ENCODE data around the gene MAGI3.
"Not testable (repeated sequence)": the region's sequence is repeated elsewhere in the genome, so short reads cannot be mapped to it uniquely, and the experiment has no call there.

Gene MAGI3

DNA sequence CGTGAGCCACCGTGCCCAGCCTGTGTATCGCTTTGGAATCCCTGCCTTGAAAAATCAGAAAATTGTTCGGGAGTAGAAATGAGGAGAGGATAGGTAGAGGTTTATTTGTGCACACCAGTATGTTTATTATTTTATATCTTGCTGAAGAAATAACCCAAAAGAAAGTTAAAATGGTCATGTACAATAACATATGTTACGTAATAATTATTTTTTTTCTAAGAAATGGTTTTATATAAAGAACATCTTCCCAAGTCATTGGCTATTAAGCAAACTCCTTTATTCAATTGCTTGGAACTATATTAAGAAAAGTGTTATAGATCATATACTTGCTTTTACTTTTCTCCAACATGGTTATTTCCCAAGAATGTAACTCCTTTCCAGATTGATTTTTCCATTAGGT is 197.2 kb downstream of the MAGI3 start:
- no peaks in the 10 kb centered on the region for H3K9me2 ChIP-seq (ENCODE audit: low read depth, low read length)
- no peaks in the 10 kb centered on the region for H3F3A ChIP-seq (ENCODE audit: insufficient read depth, low read length)
- H3K4me1 ChIP-seq (ENCODE audit: insufficient read depth, low read length, severe bottlenecking), result no peaks in the 10 kb centered on the region
- H3K36me3 ChIP-seq (ENCODE audit: insufficient read depth, low read length), result no peaks in the 10 kb centered on the region
- H3K27me3 ChIP-seq (ENCODE audit: insufficient read depth, low read length), result no peaks in the 10 kb centered on the region
- no peaks in the 10 kb centered on the region for H3K9me3 ChIP-seq (ENCODE audit: low read length)
- no peak overlapping the region for H3K9ac ChIP-seq (ENCODE audit: low read length)
- no peak for TF ChIP-seq EZH2 (IDR thresholded peaks at IDR 0.05; ENCODE audit: borderline replicate concordance, low read length)
- TF ChIP-seq, protein P1, sequence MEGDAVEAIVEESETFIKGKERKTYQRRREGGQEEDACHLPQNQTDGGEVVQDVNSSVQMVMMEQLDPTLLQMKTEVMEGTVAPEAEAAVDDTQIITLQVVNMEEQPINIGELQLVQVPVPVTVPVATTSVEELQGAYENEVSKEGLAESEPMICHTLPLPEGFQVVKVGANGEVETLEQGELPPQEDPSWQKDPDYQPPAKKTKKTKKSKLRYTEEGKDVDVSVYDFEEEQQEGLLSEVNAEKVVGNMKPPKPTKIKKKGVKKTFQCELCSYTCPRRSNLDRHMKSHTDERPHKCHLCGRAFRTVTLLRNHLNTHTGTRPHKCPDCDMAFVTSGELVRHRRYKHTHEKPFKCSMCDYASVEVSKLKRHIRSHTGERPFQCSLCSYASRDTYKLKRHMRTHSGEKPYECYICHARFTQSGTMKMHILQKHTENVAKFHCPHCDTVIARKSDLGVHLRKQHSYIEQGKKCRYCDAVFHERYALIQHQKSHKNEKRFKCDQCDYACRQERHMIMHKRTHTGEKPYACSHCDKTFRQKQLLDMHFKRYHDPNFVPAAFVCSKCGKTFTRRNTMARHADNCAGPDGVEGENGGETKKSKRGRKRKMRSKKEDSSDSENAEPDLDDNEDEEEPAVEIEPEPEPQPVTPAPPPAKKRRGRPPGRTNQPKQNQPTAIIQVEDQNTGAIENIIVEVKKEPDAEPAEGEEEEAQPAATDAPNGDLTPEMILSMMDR (IDR thresholded peaks at IDR 0.05; ENCODE audit: low read length), result no peak
- H2AFZ ChIP-seq (ENCODE audit: low read length), result no peak overlapping the region
- no peak overlapping the region for H3K27ac ChIP-seq (ENCODE audit: low read depth, low read length, poor library complexity, severe bottlenecking)
- no peak overlapping the region for H3K4me2 ChIP-seq (ENCODE audit: low read length)
- H3K4me3 ChIP-seq (ENCODE audit: low read depth, low read length, poor library complexity, severe bottlenecking), result no peak overlapping the region
- H3K79me2 ChIP-seq (ENCODE audit: insufficient read depth, low read length), result no peaks in the 10 kb centered on the region
- H4K20me1 ChIP-seq (ENCODE audit: insufficient read depth, low read length), result no peaks in the 10 kb centered on the region

DNA sequence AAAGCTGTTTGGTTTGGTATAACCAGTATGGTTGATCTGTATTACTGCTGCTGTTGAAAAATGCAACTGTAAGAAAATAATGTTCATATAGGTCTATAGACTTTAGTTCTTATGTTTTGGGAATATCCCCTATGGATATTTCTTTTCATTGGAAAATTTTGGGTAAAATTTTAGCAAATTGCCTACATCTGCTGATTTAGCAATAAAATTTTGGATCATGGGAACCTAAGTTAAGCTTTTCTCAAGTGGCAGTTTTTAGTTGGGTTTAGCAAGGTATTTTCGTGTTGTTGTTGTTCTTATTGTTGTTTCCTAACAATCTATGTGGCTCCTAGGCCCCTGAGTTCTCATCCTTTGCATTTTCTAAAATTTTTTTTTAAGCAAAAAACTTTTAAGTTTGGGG is 201.9 kb downstream of the MAGI3 start:
- Histone ChIP-seq H3K36me3 (ENCODE audit: insufficient read depth, low read length) (no peaks in the 10 kb centered on the region), H4K20me1 (ENCODE audit: insufficient read depth, low read length) (no peaks in the 10 kb centered on the region), H3K27ac (ENCODE audit: low read depth, low read length, poor library complexity, severe bottlenecking) (no peak overlapping the region), H3K4me3 (ENCODE audit: low read depth, low read length, poor library complexity, severe bottlenecking) (no peak overlapping the region), H3K79me2 (ENCODE audit: insufficient read depth, low read length) (no peaks in the 10 kb centered on the region), H3K4me1 (ENCODE audit: insufficient read depth, low read length, severe bottlenecking) (no peaks in the 10 kb centered on the region), H3K4me2 (ENCODE audit: low read length) (no peak overlapping the region), H2AFZ (ENCODE audit: low read length) (no peak overlapping the region), H3K27me3 (ENCODE audit: insufficient read depth, low read length) (no peaks in the 10 kb centered on the region), H3K9me2 (ENCODE audit: low read depth, low read length) (no peaks in the 10 kb centered on the region), H3K9me3 (ENCODE audit: low read length) (no peaks in the 10 kb centered on the region), H3F3A (ENCODE audit: insufficient read depth, low read length) (no peaks in the 10 kb centered on the region), H3K9ac (ENCODE audit: low read length) (no peak overlapping the region)
- TF ChIP-seq, protein P1 (IDR thresholded peaks at IDR 0.05; ENCODE audit: low read length), result no peak
- TF ChIP-seq EZH2 (IDR thresholded peaks at IDR 0.05; ENCODE audit: borderline replicate concordance, low read length), result no peak

DNA sequence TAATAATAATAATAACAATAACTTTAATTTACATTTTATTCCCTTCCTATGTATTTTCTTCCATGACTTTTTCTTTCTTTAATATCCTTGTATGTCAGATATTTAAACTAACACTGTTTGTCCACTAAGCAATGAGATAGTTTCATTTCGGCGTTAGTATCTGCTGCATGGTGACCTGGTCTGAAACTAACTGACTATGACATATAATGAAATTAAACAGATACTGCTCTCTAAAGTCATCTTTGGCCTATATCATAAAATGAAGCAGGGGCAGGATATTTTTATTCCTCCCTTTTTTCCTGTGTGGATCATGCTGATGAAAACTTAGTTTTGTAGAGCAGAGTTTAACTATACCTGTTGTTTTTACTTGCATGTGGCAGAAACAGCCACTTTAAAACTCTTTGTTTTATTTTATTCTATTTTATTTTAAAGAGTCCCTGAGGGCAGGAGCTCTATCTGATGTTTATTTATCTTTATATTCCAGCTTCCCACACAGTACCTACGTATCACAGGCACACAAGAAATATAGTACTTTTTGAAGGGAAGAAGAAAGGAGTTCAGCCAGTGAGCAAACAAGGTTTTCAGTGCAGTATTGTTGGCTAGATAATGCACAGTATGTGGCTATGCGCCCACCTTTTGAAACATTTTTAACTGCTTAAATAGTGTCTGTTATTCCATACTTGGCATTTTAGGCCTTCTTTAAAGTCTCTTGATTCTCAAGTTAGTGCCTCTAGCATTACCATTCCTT is 203.4 kb downstream of the MAGI3 start:
- no peaks in the 10 kb centered on the region for H4K20me1 ChIP-seq (ENCODE audit: insufficient read depth, low read length)
- H3K9ac ChIP-seq (ENCODE audit: low read length), result no peak overlapping the region
- no peaks in the 10 kb centered on the region for H3K79me2 ChIP-seq (ENCODE audit: insufficient read depth, low read length)
- no peaks in the 10 kb centered on the region for H3K27me3 ChIP-seq (ENCODE audit: insufficient read depth, low read length)
- no peaks in the 10 kb centered on the region for H3K9me3 ChIP-seq (ENCODE audit: low read length)
- no peaks in the 10 kb centered on the region for H3K9me2 ChIP-seq (ENCODE audit: low read depth, low read length)
- H3K4me3 ChIP-seq (ENCODE audit: low read depth, low read length, poor library complexity, severe bottlenecking), result no peak overlapping the region
- H2AFZ ChIP-seq (ENCODE audit: low read length), result no peak overlapping the region
- no peak overlapping the region for H3K4me2 ChIP-seq (ENCODE audit: low read length)
- H3K27ac ChIP-seq (ENCODE audit: low read depth, low read length, poor library complexity, severe bottlenecking), result no peak overlapping the region
- H3K4me1 ChIP-seq (ENCODE audit: insufficient read depth, low read length, severe bottlenecking), result no peaks in the 10 kb centered on the region
- no peak for TF ChIP-seq EZH2 (IDR thresholded peaks at IDR 0.05; ENCODE audit: borderline replicate concordance, low read length)
- TF ChIP-seq, protein P1 (IDR thresholded peaks at IDR 0.05; ENCODE audit: low read length), result no peak
- H3F3A ChIP-seq (ENCODE audit: insufficient read depth, low read length), result no peaks in the 10 kb centered on the region
- no peaks in the 10 kb centered on the region for H3K36me3 ChIP-seq (ENCODE audit: insufficient read depth, low read length)

DNA sequence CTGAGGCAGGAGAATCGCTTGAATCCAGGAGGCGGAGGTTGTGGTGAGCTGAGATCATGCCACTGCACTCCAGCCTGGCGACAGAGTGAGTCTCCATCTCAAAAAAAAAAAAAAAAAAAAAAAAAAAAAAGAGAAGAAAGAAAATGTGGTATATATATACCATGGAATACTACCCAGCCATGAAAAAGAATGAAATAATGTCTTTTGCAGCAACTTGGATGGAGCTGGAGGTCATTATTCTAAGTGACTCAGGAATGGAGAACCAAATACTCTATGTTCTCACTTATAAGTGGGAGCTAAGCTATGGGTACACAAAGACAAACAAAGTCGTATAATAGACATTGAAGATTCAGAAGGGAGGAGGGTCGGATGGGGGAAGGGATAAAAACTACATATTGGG is 214.2 kb downstream of the MAGI3 start:
- not testable (repeated sequence) for H3K27ac ChIP-seq (ENCODE audit: low read depth, low read length, poor library complexity, severe bottlenecking); H3K9me3 ChIP-seq (ENCODE audit: low read length); H3K4me1 ChIP-seq (ENCODE audit: insufficient read depth, low read length, severe bottlenecking); H4K20me1 ChIP-seq (ENCODE audit: insufficient read depth, low read length); H3K4me2 ChIP-seq (ENCODE audit: low read length); H3K36me3 ChIP-seq (ENCODE audit: insufficient read depth, low read length); H2AFZ ChIP-seq (ENCODE audit: low read length); H3K9ac ChIP-seq (ENCODE audit: low read length); H3K4me3 ChIP-seq (ENCODE audit: low read depth, low read length, poor library complexity, severe bottlenecking); H3K79me2 ChIP-seq (ENCODE audit: insufficient read depth, low read length); H3K9me2 ChIP-seq (ENCODE audit: low read depth, low read length); H3F3A ChIP-seq (ENCODE audit: insufficient read depth, low read length); H3K27me3 ChIP-seq (ENCODE audit: insufficient read depth, low read length)

All from OCI-LY1 (cell line).